VCaP (cell line): Measurements from ENCODE around the gene FDCSP.
A peak's percentile ranks its signal among the peaks of the same experiment; 100 is the strongest.
"Not testable (repeated sequence)": the region's sequence is repeated elsewhere in the genome, so short reads cannot be mapped to it uniquely, and the experiment has no call there.

Experiments
- H3K27ac ChIP-seq: fragments of 450-650 bp; 2 replicates; pipeline ENCODE4 v1.5.1; 2017
- CTCF ChIP-seq: fragments of 450-650 bp; conservative IDR thresholded peaks from 2 replicates; pipeline ENCODE4 v1.5.1; 2017; ENCODE audit warnings: mild to moderate bottlenecking, moderate library complexity

The FDCSP gene

GRCh38 chr4:70203601-70204000 is 22.3 kb upstream of the FDCSP start:
- no peak for TF ChIP-seq CTCF
- H3K27ac ChIP-seq, result peak overlapping the region; percentile 8

- H3K27ac ChIP-seq, result not testable (repeated sequence)
Observed at GRCh38 chr4:70212752-70213151, 13.2 kb upstream of the FDCSP start.

GRCh38 chr4:70216109-70216508 is 9.8 kb upstream of the FDCSP start:
- H3K27ac ChIP-seq, result not testable (repeated sequence)

- peak overlapping the region; percentile 51 for H3K27ac ChIP-seq
Observed at GRCh38 chr4:70216550-70216949, 9.4 kb upstream of the FDCSP start.

GRCh38 chr4:70221389-70221788 is 4.5 kb upstream of the FDCSP start:
- not testable (repeated sequence) for H3K27ac ChIP-seq

- H3K27ac ChIP-seq, result not testable (repeated sequence)
Observed at GRCh38 chr4:70221818-70222217, 4.1 kb upstream of the FDCSP start.

- H3K27ac ChIP-seq, result no peak overlapping the region
- TF ChIP-seq CTCF, result no peak
Observed at GRCh38 chr4:70236125-70236524, 10.2 kb downstream of the FDCSP start.

GRCh38 chr4:70239131-70239883 is 13.4 kb downstream of the FDCSP start:
- no peak for TF ChIP-seq CTCF
- H3K27ac ChIP-seq, result no peak overlapping the region

GRCh38 chr4:70239884-70240591 is 14.1 kb downstream of the FDCSP start:
- TF ChIP-seq CTCF, result no peak
- H3K27ac ChIP-seq, result no peak overlapping the region

GRCh38 chr4:70242297-70242696 is 16.4 kb downstream of the FDCSP start, which contains the start of gene CSN3:
CSN3 (plus strand) TSS chr4:70242597; CDS start chr4:70244820, 2,223 bp downstream.
- not testable (repeated sequence) for H3K27ac ChIP-seq

- no peak overlapping the region for H3K27ac ChIP-seq
- no peak for TF ChIP-seq CTCF
Observed at GRCh38 chr4:70243091-70243490, 17.2 kb downstream of the FDCSP start.
